HepG2 (cell line): Measurements from ENCODE around the gene LRP5. TPM values are rescaled to one million over a fixed set of nuclear protein-coding genes. Genes with fewer than 3 reads are reported as not detected.

Experiments used
- ARID2 ChIP-seq: sonication (generic); formaldehyde crosslinking; IDR thresholded peaks from 2 replicates; pipeline ENCODE4 v1.8.1; 2022; ENCODE audit warnings: mild to moderate bottlenecking, missing genetic modification reagents, borderline replicate concordance
- CEBPZ ChIP-seq: IDR thresholded peaks from 2 replicates; pipeline ENCODE4 v1.6.1; 2012; ENCODE audit warnings: low read length, improper control_type of control experiment
- GATAD2A ChIP-seq: IDR thresholded peaks from 2 replicates; pipeline ENCODE4 v1.6.1; 2016
- GLI4 ChIP-seq: sonication (generic); formaldehyde crosslinking; IDR thresholded peaks from 2 replicates; pipeline ENCODE4 v1.5.1; 2020; ENCODE audit warnings: missing genetic modification reagents, mild to moderate bottlenecking, moderate library complexity, borderline replicate concordance
- JARID2 ChIP-seq: sonication (generic); formaldehyde crosslinking; IDR thresholded peaks from 2 replicates; pipeline ENCODE4 v1.8.1; 2023; ENCODE audit warnings: missing genetic modification reagents, inconsistent platforms; ENCODE audit not compliant: insufficient replicate concordance
- ZBTB34 ChIP-seq: sonication (generic); formaldehyde crosslinking; IDR thresholded peaks from 2 replicates; pipeline ENCODE4 v1.8.0; 2022; ENCODE audit warnings: mild to moderate bottlenecking, missing genetic modification reagents
- ZHX1 ChIP-seq: sonication (generic); formaldehyde crosslinking; IDR thresholded peaks from 2 replicates; pipeline ENCODE4 v1.8.1; 2022; ENCODE audit warnings: low read depth, mild to moderate bottlenecking, missing genetic modification reagents
- ZNF281 ChIP-seq: sonication (generic); formaldehyde crosslinking; IDR thresholded peaks from 2 replicates; pipeline ENCODE4 v1.4.0; 2020; ENCODE audit warnings: missing genetic modification reagents, borderline replicate concordance
- ZNF710 ChIP-seq: sonication (generic); formaldehyde crosslinking; IDR thresholded peaks from 2 replicates; pipeline ENCODE4 v1.5.0; 2020; ENCODE audit warnings: mild to moderate bottlenecking, missing genetic modification reagents, borderline replicate concordance
- polyA plus RNA-seq, 8 experiments: library from polyadenylated mRNA; depleted of rRNA in 3 of 8; stranded (reverse) in 7 of 8; unstranded in 1 of 8; fragments of >200 nt; fragmentation: Illumina TruSeq in 4 of 8; extraction: Trizol in 4 of 8; gene quantifications; 2 replicates each; pipeline versions ENCODE4 v1.2.1 to v1.2.3, GENCODE V29; 2011 to 2016; ENCODE audit warnings: low read depth in 4 of 8, missing spikeins in 1 of 8, mixed read lengths in 1 of 8; ENCODE audit not compliant: insufficient read depth in 1 of 8
- total RNA-seq, 5 experiments: library from RNA; depleted of rRNA; stranded (reverse); fragments of >200 nt; fragmentation: Illumina TruSeq; extraction: Trizol; gene quantifications; 2 replicates each; pipeline ENCODE4 v1.2.3, GENCODE V29; 2016; ENCODE audit warnings: low read depth in 1 of 5

Gene LRP5
- total and polyA plus RNA-seq, 2 of the 13 experiments (the other 11 are each of a cell fraction or from before 2014, with no cell fraction given), result 40.4 to 64.0 TPM

- TF ChIP-seq ZNF710 (CRISPR knock-in tag) (peak; percentile 23; the same call in 1 of the 2 replicates), GATAD2A (CRISPR knock-in tag) (0 out of 2 replicates have a peak, but pooled peaks have one; percentile 9), ARID2 (CRISPR knock-in tag) (no peak), ZBTB34 (CRISPR knock-in tag) (no peak), JARID2 (CRISPR knock-in tag) (no peak), ZHX1 (CRISPR knock-in tag) (no peak), CEBPZ (no peak), ZNF281 (no peak), GLI4 (CRISPR knock-in tag) (no peak)
- TF ChIP-seq, all 625 proteins: peak for 12
These were observed 12.1 kb upstream of the LRP5 start (continued) for GRCh38 chr11:68300076-68300830.
